Measurements from ENCODE around the gene RACGAP1. TPM values are rescaled to one million over a fixed set of nuclear protein-coding genes. Genes with fewer than 3 reads are reported as not detected.
"Not testable (repeated sequence)": the region's sequence is repeated elsewhere in the genome, so short reads cannot be mapped to it uniquely, and the experiment has no call there.

RACGAP1 gene
- total RNA-seq, 2 donors from 2014 or later: 3.9 to 4.6 TPM

GRCh38 chr12:50004696-50005095 lies 20.6 kb downstream of the RACGAP1 start:
- intact Hi-C loops (cut with DNase I): no loop called here
- Histone ChIP-seq H3K27me3 (no peaks in the 10 kb centered on the region), H3K4me3 (no peak overlapping the region), H3K27ac (no peak overlapping the region), H3K36me3 (replicated peaks in 1 of 2; ENCODE audit: insufficient read depth in 1 of 2, low read depth in 2 of 2) (no peaks in the 10 kb centered on the region), H3K4me1 (no peaks in the 10 kb centered on the region), H3K9me3 (no peaks in the 10 kb centered on the region)
- ATAC-seq (no peak), DNase-seq (no peak)
- TF ChIP-seq CTCF (IDR thresholded peaks at IDR 0.05) (no peak), POLR2A (IDR thresholded peaks at IDR 0.05) (no peak)

DNA sequence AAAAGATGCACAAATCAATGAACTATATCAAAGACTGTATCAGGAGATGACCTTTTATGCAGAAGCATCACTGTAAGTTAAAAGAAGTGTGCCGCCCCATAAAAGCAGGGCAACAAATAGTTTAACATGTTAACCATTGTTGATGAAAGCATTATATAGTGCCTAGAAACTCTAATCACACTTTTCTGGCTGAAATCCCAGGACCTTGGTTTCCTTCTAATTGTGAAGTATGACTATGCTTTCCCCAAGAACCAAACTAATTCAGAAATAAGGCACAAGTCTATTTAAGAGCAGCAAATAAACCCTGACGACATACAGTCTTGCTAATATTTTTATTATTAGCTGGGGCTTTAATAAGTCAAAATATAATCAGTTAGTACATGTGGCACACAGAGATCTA lies 21.7 kb downstream of the RACGAP1 start:
- DNase-seq (no peak), ATAC-seq (no peak)
- 85% methylated on average over 2 of the region's 2 CpGs for WGBS, 2 donors
- H3K4me3 ChIP-seq: no peak overlapping the region
- no peak overlapping the region for H3K27ac ChIP-seq
- no peaks in the 10 kb centered on the region for H3K36me3 ChIP-seq (replicated peaks in 1 of 2; ENCODE audit: insufficient read depth in 1 of 2, low read depth in 2 of 2)
- intact Hi-C loops (cut with DNase I): no loop called here
- no peaks in the 10 kb centered on the region for H3K4me1 ChIP-seq
- H3K9me3 ChIP-seq: no peaks in the 10 kb centered on the region
- no peaks in the 10 kb centered on the region for H3K27me3 ChIP-seq
- TF ChIP-seq CTCF (IDR thresholded peaks at IDR 0.05) (no peak), POLR2A (IDR thresholded peaks at IDR 0.05) (no peak)

GRCh38 chr12:49998453-49998852 lies 26.8 kb downstream of the RACGAP1 start:
- H3K27me3 ChIP-seq: no peaks in the 10 kb centered on the region
- 86 to 97% methylated on average over 2 of the region's 2 CpGs for WGBS, 2 donors
- H3K27ac ChIP-seq: no peak overlapping the region
- TF ChIP-seq CTCF (IDR thresholded peaks at IDR 0.05): no peak
- TF ChIP-seq POLR2A (IDR thresholded peaks at IDR 0.05): no peak
- no peak overlapping the region for H3K4me3 ChIP-seq
- H3K9me3 ChIP-seq: no peaks in the 10 kb centered on the region
- DNase-seq: no peak
- no peak for ATAC-seq
- intact Hi-C loops (cut with DNase I): no loop called here
- no peaks in the 10 kb centered on the region for H3K36me3 ChIP-seq (replicated peaks in 1 of 2; ENCODE audit: insufficient read depth in 1 of 2, low read depth in 2 of 2)
- H3K4me1 ChIP-seq: no peaks in the 10 kb centered on the region

DNA sequence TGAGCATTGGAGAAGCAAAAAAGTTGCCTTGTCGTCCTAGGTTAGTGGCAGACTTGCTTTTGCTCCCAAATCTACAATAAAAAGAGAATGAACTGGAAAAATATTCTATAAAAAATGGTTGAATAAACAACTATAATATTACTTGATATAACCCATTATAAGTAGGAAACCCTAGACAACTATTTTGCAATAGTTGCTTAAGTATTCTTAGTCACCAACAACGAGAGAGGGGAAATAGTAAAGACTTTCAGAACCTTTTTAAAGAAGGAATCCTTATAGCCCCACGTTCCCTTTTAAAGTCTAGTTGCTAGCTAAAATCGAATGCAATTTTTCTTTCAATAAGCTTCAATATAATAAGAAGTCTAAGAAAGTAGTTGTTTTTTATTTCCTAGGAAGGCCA lies 35.0 kb downstream of the RACGAP1 start:
- Histone ChIP-seq H3K4me1 (no peaks in the 10 kb centered on the region), H3K27me3 (no peaks in the 10 kb centered on the region), H3K4me3 (no peak overlapping the region), H3K9me3 (no peaks in the 10 kb centered on the region), H3K36me3 (replicated peaks in 1 of 2; ENCODE audit: insufficient read depth in 1 of 2, low read depth in 2 of 2) (no peaks in the 10 kb centered on the region), H3K27ac (no peak overlapping the region)
- WGBS, 2 donors: 70 to 84% methylated on average over 4 of the region's 4 CpGs
- intact Hi-C loops (cut with DNase I): no loop called here
- TF ChIP-seq POLR2A (IDR thresholded peaks at IDR 0.05) (no peak), CTCF (IDR thresholded peaks at IDR 0.05) (no peak)
- no peak for DNase-seq
- ATAC-seq: no peak

- DNase-seq; intact Hi-C loops (cut with DNase I); H3K36me3 ChIP-seq (replicated peaks in 1 of 2; ENCODE audit: insufficient read depth in 1 of 2, low read depth in 2 of 2); H3K27me3 ChIP-seq; H3K4me3 ChIP-seq; H3K9me3 ChIP-seq; ATAC-seq; H3K4me1 ChIP-seq; H3K27ac ChIP-seq: not testable (repeated sequence)
- 82 to 89% methylated on average over 2 of the region's 2 CpGs for WGBS, 2 donors
These were observed 35.9 kb downstream of the RACGAP1 start for GRCh38 chr12:49989400-49989799.
